HepG2 (cell line): Measurements from ENCODE around the gene TMEM151A. TPM values are rescaled to one million over a fixed set of nuclear protein-coding genes. Genes with fewer than 3 reads are reported as not detected.

ENCODE experiments used
- CHD2 ChIP-seq: IDR thresholded peaks from 2 replicates; pipeline ENCODE4 v1.6.1; 2011; ENCODE audit warnings: low read depth, low read length, improper control_type of control experiment
- DRAP1 ChIP-seq: IDR thresholded peaks from 2 replicates; pipeline ENCODE4 v1.6.1; 2016; ENCODE audit warnings: missing genetic modification reagents, missing compliant biosample characterization
- EED ChIP-seq: sonication (generic); formaldehyde crosslinking; IDR thresholded peaks from 2 replicates; pipeline ENCODE4 v1.5.0; 2020; ENCODE audit warnings: mild to moderate bottlenecking, missing genetic modification reagents
- NR2F1 ChIP-seq, 2 experiments: fragments of 450-650 bp in 1 of 2; formaldehyde crosslinking in 1 of 2; IDR thresholded peaks; 2 replicates each; pipeline versions ENCODE4 v1.5.0 to v1.6.1; 2016 to 2020; ENCODE audit warnings: mild to moderate bottlenecking in 1 of 2, missing compliant biosample characterization in 1 of 2, missing genetic modification reagents in 1 of 2, moderate library complexity in 1 of 2
- NR3C1 ChIP-seq: sonication (generic); formaldehyde crosslinking; IDR thresholded peaks from 2 replicates; pipeline ENCODE4 v1.4.0; 2020; ENCODE audit warnings: missing genetic modification reagents
- PBX3 ChIP-seq: sonication (generic); formaldehyde crosslinking; IDR thresholded peaks from 2 replicates; pipeline ENCODE4 v1.8.1; 2023; ENCODE audit warnings: missing genetic modification reagents, inconsistent platforms, borderline replicate concordance
- PHB2 ChIP-seq: fragments of 450-650 bp; IDR thresholded peaks from 2 replicates; pipeline ENCODE4 v1.6.1; 2018; ENCODE audit not compliant: partially characterized antibody
- SIX4 ChIP-seq: sonication (generic); formaldehyde crosslinking; IDR thresholded peaks from 2 replicates; pipeline ENCODE4 v1.4.0; 2020; ENCODE audit warnings: missing genetic modification reagents
- SRF ChIP-seq: IDR thresholded peaks from 2 replicates; pipeline ENCODE4 v1.6.1; 2011; ENCODE audit warnings: mild to moderate bottlenecking, low read depth, low read length, moderate library complexity
- YY1 ChIP-seq: IDR thresholded peaks from 2 replicates; pipeline ENCODE4 v1.6.1; 2011; ENCODE audit warnings: low read length, low read depth, moderate library complexity, mild to moderate bottlenecking; ENCODE audit not compliant: insufficient read depth, insufficient replicate concordance
- ZBTB43 ChIP-seq: sonication (generic); formaldehyde crosslinking; conservative IDR thresholded peaks from 2 replicates; pipeline ENCODE4 v1.4.0; 2020; ENCODE audit warnings: missing genetic modification reagents
- ZFX ChIP-seq: sonication (generic); formaldehyde crosslinking; IDR thresholded peaks from 2 replicates; pipeline ENCODE4 v1.4.0; 2020; ENCODE audit warnings: mild to moderate bottlenecking, low read depth, missing genetic modification reagents, moderate library complexity
- ZFY ChIP-seq: sonication (generic); formaldehyde crosslinking; IDR thresholded peaks from 2 replicates; pipeline ENCODE4 v1.4.0; 2020; ENCODE audit warnings: missing genetic modification reagents
- ZNF121 ChIP-seq: sonication (generic); formaldehyde crosslinking; IDR thresholded peaks from 2 replicates; pipeline ENCODE4 v1.5.0; 2020; ENCODE audit warnings: mild to moderate bottlenecking, missing genetic modification reagents
- ZNF205 ChIP-seq: IDR thresholded peaks from 2 replicates; pipeline ENCODE4 v1.6.1; 2018; ENCODE audit warnings: missing biosample characterization, missing genetic modification reagents
- ZNF230 ChIP-seq: sonication (generic); formaldehyde crosslinking; IDR thresholded peaks from 2 replicates; pipeline ENCODE4 v1.4.0; 2020; ENCODE audit warnings: mild to moderate bottlenecking, missing genetic modification reagents
- ZNF251 ChIP-seq: sonication (generic); formaldehyde crosslinking; IDR thresholded peaks from 2 replicates; pipeline ENCODE4 v1.9.0; 2021; ENCODE audit warnings: mild to moderate bottlenecking, missing genetic modification reagents
- ZNF281 ChIP-seq: sonication (generic); formaldehyde crosslinking; IDR thresholded peaks from 2 replicates; pipeline ENCODE4 v1.4.0; 2020; ENCODE audit warnings: missing genetic modification reagents, borderline replicate concordance
- ZNF567 ChIP-seq: sonication (generic); formaldehyde crosslinking; IDR thresholded peaks from 2 replicates; pipeline ENCODE4 v1.8.1; 2023; ENCODE audit warnings: mild to moderate bottlenecking, missing genetic modification reagents, borderline replicate concordance
- ZNF7 ChIP-seq: IDR thresholded peaks from 2 replicates; pipeline ENCODE4 v1.6.1; 2016; ENCODE audit warnings: missing biosample characterization, missing genetic modification reagents
- ZXDC ChIP-seq: sonication (generic); formaldehyde crosslinking; IDR thresholded peaks from 2 replicates; pipeline ENCODE4 v1.5.0; 2020; ENCODE audit warnings: mild to moderate bottlenecking, missing genetic modification reagents
- polyA plus RNA-seq, 8 experiments: library from polyadenylated mRNA; depleted of rRNA in 3 of 8; stranded (reverse) in 7 of 8; unstranded in 1 of 8; fragments of >200 nt; fragmentation: Illumina TruSeq in 4 of 8; extraction: Trizol in 4 of 8; gene quantifications; 2 replicates each; pipeline versions ENCODE4 v1.2.1 to v1.2.3, GENCODE V29; 2011 to 2016; ENCODE audit warnings: low read depth in 4 of 8, missing spikeins in 1 of 8, mixed read lengths in 1 of 8; ENCODE audit not compliant: insufficient read depth in 1 of 8
- total RNA-seq, 5 experiments: library from RNA; depleted of rRNA; stranded (reverse); fragments of >200 nt; fragmentation: Illumina TruSeq; extraction: Trizol; gene quantifications; 2 replicates each; pipeline ENCODE4 v1.2.3, GENCODE V29; 2016; ENCODE audit warnings: low read depth in 1 of 5

Gene TMEM151A
- total and polyA plus RNA-seq, 2 of the 13 experiments (the other 11 are each of a cell fraction or from before 2014, with no cell fraction given), result 0.18 to 0.33 TPM

- no peak for TF ChIP-seq ZBTB43 (CRISPR knock-in tag)
- peak; percentile 50; the same call in 1 of the 2 replicates for TF ChIP-seq ZFX (CRISPR knock-in tag)
- no peak for TF ChIP-seq ZNF251 (CRISPR knock-in tag)
- TF ChIP-seq ZNF121 (CRISPR knock-in tag), result no peak
- no peak for TF ChIP-seq PBX3 (CRISPR knock-in tag)
- TF ChIP-seq ZNF205 (CRISPR knock-in tag), result no peak
- no peak for TF ChIP-seq ZXDC
- TF ChIP-seq ZFY (CRISPR knock-in tag), result peak; percentile 38; the same call in 1 of the 2 replicates
- no peak for TF ChIP-seq NR3C1 (CRISPR knock-in tag)
- no peak for TF ChIP-seq SIX4 (CRISPR knock-in tag)
- TF ChIP-seq YY1, result no peak
- 0 out of 2 replicates have a peak, but pooled peaks have one; percentile 3 for TF ChIP-seq ZNF281 (CRISPR knock-in tag)
- no peak for TF ChIP-seq ZNF230 (CRISPR knock-in tag)
- TF ChIP-seq SRF, result peak; percentile 66; the same call in 1 of the 2 replicates
- 0 out of 2 replicates have a peak, but pooled peaks have one; percentile 17 for TF ChIP-seq CHD2
- no peak for TF ChIP-seq EED
- peak; percentile 40; the same call in 1 of the 2 replicates for TF ChIP-seq DRAP1 (CRISPR knock-in tag)
- TF ChIP-seq PHB2, result no peak
- TF ChIP-seq ZNF7, result no peak
- no peak for TF ChIP-seq ZNF567 (CRISPR knock-in tag)
- no peak for TF ChIP-seq NR2F1 (CRISPR knock-in tag; IDR thresholded peaks at IDR 0.05)
Observed at GRCh38 chr11:66316849-66317251, 25.2 kb downstream of the TMEM151A start, which contains the start of gene CD248 (continued).
